Adrenal gland (tissue), 12 donors: ENCODE results near the gene KCTD19. TPM values are rescaled to one million over a fixed set of nuclear protein-coding genes. Genes with fewer than 3 reads are reported as not detected.

ENCODE experiments used
- DNase-seq, 7 donors: peaks; one replicate each; pipeline ENCODE4 v3.0.0-alpha.2; 2019 to 2020
- H3K27ac ChIP-seq, 5 donors: fragments of 200-600 bp; sonication (generic) in 4 of 5; 1 replicate in 3 of 5; 2 replicates in 2 of 5; pipeline versions ENCODE4 v1.5.1 to v1.8.0; 2016 to 2020; ENCODE audit warnings: mild to moderate bottlenecking in 1 of 5
- H3K27me3 ChIP-seq: fragments of 200-600 bp; 2 replicates; pipeline ENCODE4 v1.8.0; 2021
- H3K36me3 ChIP-seq, 2 donors: fragments of 200-600 bp; replicated peaks in 1 of 2; 1 replicate in 1 of 2; 2 replicates in 1 of 2; pipeline versions ENCODE4 v1.5.1 to v1.8.0; 2018 to 2022
- H3K4me1 ChIP-seq, 2 donors: fragments of 200-600 bp; replicated peaks in 1 of 2; 1 replicate in 1 of 2; 2 replicates in 1 of 2; pipeline versions ENCODE4 v1.5.1 to v1.8.0; 2018 to 2021
- H3K4me3 ChIP-seq, 4 donors: fragments of 200-600 bp; sonication (generic) in 3 of 4; one replicate each; pipeline ENCODE4 v1.5.1; 2016 to 2018
- H3K9me3 ChIP-seq, 3 donors: fragments of 200-600 bp; sonication (generic) in 1 of 3; replicated peaks in 1 of 3; 1 replicate in 2 of 3; 2 replicates in 1 of 3; pipeline versions ENCODE4 v1.5.1 to v1.8.0; 2016 to 2021
- POLR2A ChIP-seq, 2 donors: fragments of 450-650 bp; IDR thresholded peaks; one replicate each; pipeline ENCODE4 v1.6.1; 2017; ENCODE audit warnings: antibody characterized with exemption in 2 of 2, mild to moderate bottlenecking in 2 of 2, moderate library complexity in 1 of 2
- WGBS, 4 donors: extraction: QIAGEN DNeasy Blood & Tissue Kit in 2 of 4; methylation state at CpG; one replicate each; pipeline versions ENCODE4 v1.1.5 to v1.1.7; 2013 to 2017; 5-methylcytosine and 5-hydroxymethylcytosine counted together
- intact Hi-C, 2 donors: fragments of 100-400 bp; cut with DNase I; formaldehyde crosslinking; loops; one replicate each; pipeline versions ENCODE4 v1.14.1 to v1.15.0; 2022 to 2023
- polyA plus RNA-seq, 3 donors: library from polyadenylated mRNA; stranded (reverse); fragments of 200-250 nt in 2 of 3; fragments of 350-450 nt in 1 of 3; fragmentation: Illumina TruSeq in 1 of 3; extraction: RNeasy Lipid Tissue Mini Kit (QIAGEN cat#74804) in 1 of 3; gene quantifications; one replicate each; pipeline ENCODE4 v1.2.3, GENCODE V29; 2013 to 2014
- total RNA-seq, 9 donors: library from RNA; depleted of rRNA in 4 of 9; stranded (reverse); fragments of >200 nt in 4 of 9; fragments of 120-200 nt in 1 of 9; fragmentation: NEBNext Ultra II Directional in 1 of 9; extraction: Animal tissue kit (Norgen Biotek cat#: 25700) in 1 of 9; gene quantifications; one replicate each; pipeline versions ENCODE4 v1.1.0 to v1.2.4, GENCODE V29; 2013 to 2023
- TF ChIP-seq, protein P1 (sequence below), 6 experiments: fragments of 450-650 bp in 4 of 6; fragments of 200-600 bp in 2 of 6; sonication (generic) in 1 of 6; IDR thresholded peaks; 1 replicate in 5 of 6; 2 replicates in 1 of 6; pipeline versions ENCODE4 v1.5.1 to v1.8.0; 2016 to 2021; ENCODE audit warnings: antibody characterized with exemption in 6 of 6, mild to moderate bottlenecking in 2 of 6, moderate library complexity in 1 of 6
- donor health status: healthy with polysubstance abuse.
- donor health status: Bipolar disorder and iron deficiency.
- donor health status: DM: yes; HTN: yes; CAD: no.
- donor health status: DM: no; HTN: no; CAD: no.
- donor health status: DM: no; HTN: no; CAD: no.
- donor health status: DM: yes; HTN: yes; CAD: no.

The KCTD19 gene
- total and polyA plus RNA-seq, 12 donors: 0.04 to 3.2 (median 0.18) TPM; not detected in 7

DNA sequence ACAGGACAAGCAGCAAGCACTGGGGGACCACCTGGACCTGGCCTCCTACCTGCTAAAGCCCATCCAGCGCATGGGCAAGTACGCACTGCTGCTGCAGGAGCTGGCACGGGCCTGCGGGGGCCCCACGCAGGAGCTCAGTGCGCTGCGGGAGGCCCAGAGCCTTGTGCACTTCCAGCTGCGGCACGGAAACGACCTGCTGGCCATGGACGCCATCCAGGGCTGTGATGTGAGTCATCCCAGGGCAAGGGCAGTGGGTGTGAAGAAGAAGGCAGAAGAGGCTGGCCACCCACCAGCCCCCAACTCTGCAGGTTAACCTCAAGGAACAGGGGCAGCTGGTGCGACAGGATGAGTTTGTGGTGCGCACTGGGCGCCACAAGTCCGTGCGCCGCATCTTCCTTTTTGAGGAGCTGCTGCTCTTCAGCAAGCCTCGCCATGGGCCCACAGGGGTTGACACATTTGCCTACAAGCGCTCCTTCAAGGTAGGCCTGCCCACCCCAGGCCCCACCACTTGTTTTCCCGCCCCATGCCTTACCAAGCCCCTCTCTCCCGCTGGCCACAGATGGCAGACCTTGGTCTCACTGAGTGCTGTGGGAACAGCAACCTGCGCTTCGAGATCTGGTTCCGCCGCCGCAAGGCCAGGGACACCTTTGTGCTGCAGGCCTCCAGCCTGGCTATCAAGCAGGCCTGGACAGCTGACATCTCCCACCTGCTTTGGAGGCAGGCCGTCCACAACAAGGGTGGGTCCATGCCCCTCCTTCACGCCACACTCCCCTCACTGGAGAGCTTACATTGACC is 39.9 kb downstream of the KCTD19 start:
- 73 to 95% (median 80%) methylated on average over 15 to 28 of the region's 28 CpGs for WGBS, 4 donors
- no peak overlapping the region for H3K4me3 ChIP-seq

DNA sequence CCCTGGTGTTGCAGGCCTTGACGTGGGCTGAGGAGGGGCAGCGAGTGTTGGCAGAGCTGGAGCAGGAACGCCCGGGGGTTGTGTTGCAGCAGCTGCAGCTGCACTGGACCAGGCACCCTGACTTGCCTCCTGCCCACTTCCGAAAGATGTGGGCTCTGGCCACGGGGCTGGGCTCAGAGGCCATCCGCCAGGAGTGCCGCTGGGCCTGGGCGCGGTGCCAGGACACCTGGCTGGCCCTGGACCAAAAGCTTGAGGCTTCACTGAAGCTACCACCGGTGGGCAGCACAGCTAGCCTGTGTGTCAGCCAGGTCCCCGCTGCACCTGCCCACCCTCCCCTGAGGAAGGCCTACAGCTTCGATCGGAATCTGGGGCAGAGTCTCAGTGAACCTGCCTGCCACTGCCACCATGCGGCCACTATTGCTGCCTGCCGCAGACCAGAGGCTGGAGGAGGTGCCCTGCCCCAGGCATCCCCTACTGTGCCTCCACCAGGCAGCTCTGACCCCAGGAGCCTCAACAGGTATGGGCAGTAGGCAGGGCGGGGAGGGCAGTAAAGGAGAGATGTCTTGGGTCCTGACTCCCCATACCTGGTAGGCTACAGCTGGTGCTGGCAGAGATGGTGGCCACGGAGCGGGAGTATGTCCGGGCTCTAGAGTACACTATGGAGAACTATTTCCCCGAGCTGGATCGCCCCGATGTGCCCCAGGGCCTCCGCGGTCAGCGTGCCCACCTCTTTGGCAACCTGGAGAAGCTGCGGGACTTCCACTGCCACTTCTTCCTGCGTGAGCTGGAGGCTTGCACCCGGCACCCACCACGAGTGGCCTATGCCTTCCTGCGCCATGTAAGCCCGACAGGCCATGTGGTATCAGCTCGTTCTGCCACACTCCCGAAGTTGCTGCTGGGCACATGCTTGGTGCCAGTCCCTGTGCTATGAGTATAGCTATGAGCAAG is 41.6 kb downstream of the KCTD19 start:
- H3K27ac ChIP-seq: no peak overlapping the region
- peak in 6 of 7 donors; percentile 37 to 70 (median 61) for DNase-seq
- H3K27me3 ChIP-seq: no peaks in the 10 kb centered on the region
- no peaks in the 10 kb centered on the region for H3K9me3 ChIP-seq
- H3K4me3 ChIP-seq: no peak overlapping the region
- no peak for TF ChIP-seq POLR2A (IDR thresholded peaks at IDR 0.05)
- TF ChIP-seq, protein P1, sequence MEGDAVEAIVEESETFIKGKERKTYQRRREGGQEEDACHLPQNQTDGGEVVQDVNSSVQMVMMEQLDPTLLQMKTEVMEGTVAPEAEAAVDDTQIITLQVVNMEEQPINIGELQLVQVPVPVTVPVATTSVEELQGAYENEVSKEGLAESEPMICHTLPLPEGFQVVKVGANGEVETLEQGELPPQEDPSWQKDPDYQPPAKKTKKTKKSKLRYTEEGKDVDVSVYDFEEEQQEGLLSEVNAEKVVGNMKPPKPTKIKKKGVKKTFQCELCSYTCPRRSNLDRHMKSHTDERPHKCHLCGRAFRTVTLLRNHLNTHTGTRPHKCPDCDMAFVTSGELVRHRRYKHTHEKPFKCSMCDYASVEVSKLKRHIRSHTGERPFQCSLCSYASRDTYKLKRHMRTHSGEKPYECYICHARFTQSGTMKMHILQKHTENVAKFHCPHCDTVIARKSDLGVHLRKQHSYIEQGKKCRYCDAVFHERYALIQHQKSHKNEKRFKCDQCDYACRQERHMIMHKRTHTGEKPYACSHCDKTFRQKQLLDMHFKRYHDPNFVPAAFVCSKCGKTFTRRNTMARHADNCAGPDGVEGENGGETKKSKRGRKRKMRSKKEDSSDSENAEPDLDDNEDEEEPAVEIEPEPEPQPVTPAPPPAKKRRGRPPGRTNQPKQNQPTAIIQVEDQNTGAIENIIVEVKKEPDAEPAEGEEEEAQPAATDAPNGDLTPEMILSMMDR (IDR thresholded peaks at IDR 0.05): peak in 5 of 6 experiments; percentile 38 to 55 (median 43)
- no peaks in the 10 kb centered on the region for H3K36me3 ChIP-seq
- intact Hi-C loops: no loop called here
- no peaks in the 10 kb centered on the region for H3K4me1 ChIP-seq
- 73 to 89% (median 81%) methylated on average over 9 to 34 of the region's 34 CpGs for WGBS, 4 donors

More for the DNA sequence above, 39.9 kb downstream of the KCTD19 start:
- DNase-seq: peak; percentile 48 to 75 (median 67)
- Histone ChIP-seq H3K27ac (no peak overlapping the region), H3K9me3 (no peaks in the 10 kb centered on the region), H3K36me3 (no peaks in the 10 kb centered on the region), H3K4me1 (no peaks in the 10 kb centered on the region), H3K27me3 (no peaks in the 10 kb centered on the region)
- TF ChIP-seq POLR2A (IDR thresholded peaks at IDR 0.05): no peak
- TF ChIP-seq, protein P1 (IDR thresholded peaks at IDR 0.05): no peak
- intact Hi-C loops: no loop called here

DNA sequence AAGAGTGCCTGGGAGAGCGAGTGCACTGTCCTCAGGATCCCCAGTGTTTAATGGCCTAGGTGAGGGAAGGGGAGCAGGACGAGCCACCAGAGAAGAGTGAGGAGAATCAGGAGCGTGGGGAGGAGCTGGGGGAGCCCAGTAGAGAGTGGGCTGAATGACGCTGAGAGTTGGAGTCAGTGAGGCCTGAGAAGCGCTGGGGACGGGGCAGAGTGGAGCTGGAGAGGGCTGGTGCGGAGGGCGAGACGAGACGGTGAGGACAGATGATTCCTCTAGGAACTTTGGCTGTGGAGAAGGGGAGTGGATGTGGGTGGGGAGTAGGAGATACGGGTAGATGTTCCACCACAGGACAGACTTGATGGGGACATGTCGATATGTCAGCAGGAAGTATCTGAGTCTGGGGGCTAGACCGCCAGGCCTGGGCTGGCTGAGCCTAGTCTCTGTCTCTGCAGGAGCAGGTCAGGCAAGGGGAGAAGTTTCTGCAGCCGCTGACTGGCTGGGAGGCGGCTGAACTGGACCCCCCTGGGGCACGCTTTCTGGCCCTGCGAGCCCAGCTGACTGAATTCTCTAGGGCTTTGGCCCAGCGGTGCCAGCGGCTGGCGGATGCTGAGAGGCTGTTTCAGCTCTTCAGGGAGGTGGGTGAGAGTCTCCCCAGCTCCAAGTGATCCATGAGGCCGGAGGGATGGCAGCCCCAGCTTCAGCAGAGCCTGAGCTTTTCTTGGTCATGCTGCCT is 42.5 kb downstream of the KCTD19 start:
- no peaks in the 10 kb centered on the region for H3K9me3 ChIP-seq
- no peaks in the 10 kb centered on the region for H3K27me3 ChIP-seq
- H3K4me1 ChIP-seq: peaks cover 0 to 6% of the 10 kb centered on the region in 2 donors
- WGBS, 4 donors: 93 to 97% (median 94%) methylated on average over 17 to 21 of the region's 21 CpGs
- intact Hi-C loops: no loop called here
- TF ChIP-seq, protein P1 (IDR thresholded peaks at IDR 0.05): no peak
- no peak for TF ChIP-seq POLR2A (IDR thresholded peaks at IDR 0.05)
- no peak for DNase-seq
- no peak overlapping the region for H3K4me3 ChIP-seq
- no peaks in the 10 kb centered on the region for H3K36me3 ChIP-seq
- no peak overlapping the region for H3K27ac ChIP-seq
